ENCODE data around the gene SPRING1.

DNA sequence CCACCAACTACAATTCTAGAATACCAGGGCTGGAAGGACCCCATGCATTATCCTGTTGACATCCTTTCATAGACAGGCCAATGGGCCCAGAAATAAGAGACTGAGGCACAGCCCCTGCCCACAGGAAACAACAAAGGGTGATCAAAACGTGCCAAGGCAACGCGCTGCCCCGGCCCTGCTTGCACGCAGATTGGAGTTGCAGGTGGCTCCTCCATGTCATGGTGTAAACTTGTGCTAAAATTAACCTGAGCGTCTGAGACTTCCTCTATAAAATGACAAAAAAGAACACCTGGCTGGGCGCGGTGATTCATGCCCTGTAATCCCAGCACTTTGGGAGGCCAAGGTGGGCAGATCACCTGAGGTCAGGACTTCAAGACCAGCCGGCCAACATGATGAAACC lies 30.1 kb downstream of the SPRING1 start:
- TF ChIP-seq, protein P1, sequence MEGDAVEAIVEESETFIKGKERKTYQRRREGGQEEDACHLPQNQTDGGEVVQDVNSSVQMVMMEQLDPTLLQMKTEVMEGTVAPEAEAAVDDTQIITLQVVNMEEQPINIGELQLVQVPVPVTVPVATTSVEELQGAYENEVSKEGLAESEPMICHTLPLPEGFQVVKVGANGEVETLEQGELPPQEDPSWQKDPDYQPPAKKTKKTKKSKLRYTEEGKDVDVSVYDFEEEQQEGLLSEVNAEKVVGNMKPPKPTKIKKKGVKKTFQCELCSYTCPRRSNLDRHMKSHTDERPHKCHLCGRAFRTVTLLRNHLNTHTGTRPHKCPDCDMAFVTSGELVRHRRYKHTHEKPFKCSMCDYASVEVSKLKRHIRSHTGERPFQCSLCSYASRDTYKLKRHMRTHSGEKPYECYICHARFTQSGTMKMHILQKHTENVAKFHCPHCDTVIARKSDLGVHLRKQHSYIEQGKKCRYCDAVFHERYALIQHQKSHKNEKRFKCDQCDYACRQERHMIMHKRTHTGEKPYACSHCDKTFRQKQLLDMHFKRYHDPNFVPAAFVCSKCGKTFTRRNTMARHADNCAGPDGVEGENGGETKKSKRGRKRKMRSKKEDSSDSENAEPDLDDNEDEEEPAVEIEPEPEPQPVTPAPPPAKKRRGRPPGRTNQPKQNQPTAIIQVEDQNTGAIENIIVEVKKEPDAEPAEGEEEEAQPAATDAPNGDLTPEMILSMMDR (conservative IDR thresholded peaks at IDR 0.05 in 1 of 2, IDR thresholded peaks at IDR 0.05 in 1 of 2; ENCODE audit: extremely low read depth in 1 of 2, insufficient read depth in 1 of 2, low read depth in 1 of 2, low read length in 2 of 2), result no peak
- no peak for TF ChIP-seq EZH2 (IDR thresholded peaks at IDR 0.05; ENCODE audit: borderline replicate concordance, low read length)

All from mammary epithelial cell (primary cell).